C1 segment of cervical spinal cord (tissue), 14 donors: ENCODE data around the gene GPR68.

Source experiments
- DNase-seq, 14 donors: peaks; one replicate each; lab custom pipeline; 2025; lab: John Stamatoyannopoulos, UW

The GPR68 gene, protein sequence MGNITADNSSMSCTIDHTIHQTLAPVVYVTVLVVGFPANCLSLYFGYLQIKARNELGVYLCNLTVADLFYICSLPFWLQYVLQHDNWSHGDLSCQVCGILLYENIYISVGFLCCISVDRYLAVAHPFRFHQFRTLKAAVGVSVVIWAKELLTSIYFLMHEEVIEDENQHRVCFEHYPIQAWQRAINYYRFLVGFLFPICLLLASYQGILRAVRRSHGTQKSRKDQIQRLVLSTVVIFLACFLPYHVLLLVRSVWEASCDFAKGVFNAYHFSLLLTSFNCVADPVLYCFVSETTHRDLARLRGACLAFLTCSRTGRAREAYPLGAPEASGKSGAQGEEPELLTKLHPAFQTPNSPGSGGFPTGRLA

DNA sequence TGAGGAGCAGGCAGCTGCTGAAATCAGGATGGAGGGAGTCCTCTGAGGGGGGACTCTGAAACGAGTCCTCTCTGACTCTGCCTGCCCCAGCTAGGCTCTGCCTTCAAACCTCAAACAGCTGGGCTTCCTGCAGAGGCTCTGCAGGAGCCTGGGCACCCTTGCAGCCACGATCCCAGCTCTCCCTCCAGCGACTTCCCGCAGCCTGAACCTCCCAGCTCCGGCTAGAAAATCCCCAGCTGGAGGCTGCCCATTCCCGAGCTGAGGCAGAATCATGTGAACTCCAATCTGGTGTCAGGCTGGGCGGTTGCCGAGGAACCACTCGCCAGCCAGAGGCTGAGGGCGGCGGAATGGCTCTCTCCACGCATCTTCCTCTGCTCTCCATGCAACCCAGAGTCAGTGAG, at the start of gene GPR68:
TSS of gene GPR68 (minus strand) at position 204 of the 401 bp plus-strand sequence. CDS start 9,654 bp downstream, outside the sequence.
- peak in 11 of 14 donors; percentile 8 to 81 (median 41) for DNase-seq

GRCh38 chr14:91294153-91294552, 49.6 kb upstream of the GPR68 start:
- no peak for DNase-seq

GRCh38 chr14:91293281-91293680, 48.8 kb upstream of the GPR68 start:
- DNase-seq, result no peak

- DNase-seq, result no peak
These were observed 48.0 kb upstream of the GPR68 start for GRCh38 chr14:91292491-91292890.

- DNase-seq, result no peak
These were observed 47.4 kb upstream of the GPR68 start for GRCh38 chr14:91291786-91292405.

GRCh38 chr14:91290986-91291385, 46.5 kb upstream of the GPR68 start:
- no peak for DNase-seq

DNA sequence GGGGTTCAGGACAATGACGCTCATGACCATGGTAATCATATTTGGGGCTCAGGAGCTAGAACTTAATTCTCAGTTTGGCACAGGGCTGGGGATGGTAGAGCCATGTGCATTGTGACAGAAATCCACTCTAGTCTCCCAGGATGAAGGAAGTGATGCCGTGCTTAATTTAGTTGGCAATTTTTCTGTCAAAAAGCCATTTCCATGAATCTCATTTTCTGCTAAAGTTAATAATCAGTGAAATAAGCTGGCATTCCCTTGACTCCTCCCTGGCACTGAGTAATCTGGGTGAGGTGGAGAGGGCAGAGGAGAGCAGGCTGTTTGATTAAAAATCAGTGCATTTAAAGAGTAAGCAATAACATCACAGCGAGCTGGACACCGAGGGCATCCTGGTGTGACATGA, 45.0 kb upstream of the GPR68 start:
- no peak for DNase-seq

DNA sequence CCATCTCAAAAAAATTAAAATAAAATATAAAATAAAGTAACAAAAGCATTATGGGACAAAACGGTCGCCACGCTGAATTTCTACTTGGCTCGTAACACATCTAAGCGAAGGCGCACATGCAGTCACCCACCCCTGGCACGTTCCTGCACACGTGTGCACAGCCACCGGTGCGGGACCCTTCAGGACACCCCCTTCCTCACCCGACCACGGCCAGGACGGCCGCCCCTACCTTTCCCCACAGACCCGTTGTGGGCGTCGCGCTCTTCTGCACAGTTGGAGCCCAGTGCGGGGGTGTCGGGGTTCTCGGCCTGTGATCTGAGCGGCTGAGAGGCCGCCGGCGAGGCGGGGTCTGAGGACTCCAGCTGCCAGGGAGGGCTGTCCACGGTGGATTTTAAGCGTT, 44.4 kb upstream of the GPR68 start:
- DNase-seq, result no peak

GRCh38 chr14:91286530-91286937, 42.0 kb upstream of the GPR68 start:
- DNase-seq, result peak in 11 of 14 donors; percentile 14 to 67 (median 49)

GRCh38 chr14:91284791-91285548, 40.5 kb upstream of the GPR68 start:
- no peak for DNase-seq

DNA sequence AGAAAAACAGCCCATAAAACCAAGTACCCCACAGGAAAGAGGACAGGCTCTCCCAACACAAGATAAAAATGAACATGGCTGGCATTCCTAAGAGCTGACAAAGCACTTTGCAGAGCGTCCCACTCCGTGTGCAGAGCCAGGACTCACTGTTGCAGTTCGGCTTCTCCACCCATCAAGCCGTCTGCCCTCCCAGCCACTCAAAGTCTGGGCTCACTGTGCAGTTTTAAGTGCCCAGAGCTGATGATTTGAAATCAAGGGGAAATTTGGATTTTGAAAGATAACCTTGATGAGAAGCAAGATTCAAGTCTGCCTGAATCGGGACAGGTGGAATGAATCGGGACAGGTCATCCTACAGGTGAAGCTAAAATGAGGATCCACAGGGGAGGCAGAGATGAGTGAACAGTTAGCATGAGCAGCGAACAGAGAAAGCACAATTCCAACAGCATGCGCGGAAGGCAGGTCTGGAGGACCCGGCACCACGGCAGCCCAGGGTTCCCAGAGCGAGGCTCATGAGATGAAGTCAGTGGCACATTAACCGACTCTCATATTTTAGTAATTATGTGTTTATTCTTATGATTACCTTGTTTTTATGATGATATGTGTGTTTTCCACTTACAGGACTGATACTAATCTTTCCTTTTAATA, 39.8 kb upstream of the GPR68 start:
- no peak for DNase-seq

DNA sequence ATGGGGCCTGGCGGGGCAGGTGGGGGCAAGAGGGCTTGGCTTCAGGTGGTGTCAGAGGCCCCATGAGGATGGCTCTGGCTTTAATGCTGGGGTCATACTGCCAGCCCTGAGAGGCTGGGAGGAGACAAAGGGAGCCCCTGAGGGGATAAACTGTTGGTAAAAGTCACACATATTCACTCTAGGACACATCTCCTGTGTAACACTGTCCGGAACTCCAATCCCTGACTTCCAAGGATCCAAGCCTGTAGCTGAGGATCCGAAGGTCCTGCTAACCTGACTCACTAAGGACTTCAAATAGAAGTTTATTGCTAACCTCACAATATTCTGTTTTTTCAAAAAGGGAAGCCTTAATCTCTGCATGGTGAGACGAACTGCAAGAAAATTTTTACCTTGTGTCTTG, 39.2 kb upstream of the GPR68 start:
- DNase-seq, result no peak

DNA sequence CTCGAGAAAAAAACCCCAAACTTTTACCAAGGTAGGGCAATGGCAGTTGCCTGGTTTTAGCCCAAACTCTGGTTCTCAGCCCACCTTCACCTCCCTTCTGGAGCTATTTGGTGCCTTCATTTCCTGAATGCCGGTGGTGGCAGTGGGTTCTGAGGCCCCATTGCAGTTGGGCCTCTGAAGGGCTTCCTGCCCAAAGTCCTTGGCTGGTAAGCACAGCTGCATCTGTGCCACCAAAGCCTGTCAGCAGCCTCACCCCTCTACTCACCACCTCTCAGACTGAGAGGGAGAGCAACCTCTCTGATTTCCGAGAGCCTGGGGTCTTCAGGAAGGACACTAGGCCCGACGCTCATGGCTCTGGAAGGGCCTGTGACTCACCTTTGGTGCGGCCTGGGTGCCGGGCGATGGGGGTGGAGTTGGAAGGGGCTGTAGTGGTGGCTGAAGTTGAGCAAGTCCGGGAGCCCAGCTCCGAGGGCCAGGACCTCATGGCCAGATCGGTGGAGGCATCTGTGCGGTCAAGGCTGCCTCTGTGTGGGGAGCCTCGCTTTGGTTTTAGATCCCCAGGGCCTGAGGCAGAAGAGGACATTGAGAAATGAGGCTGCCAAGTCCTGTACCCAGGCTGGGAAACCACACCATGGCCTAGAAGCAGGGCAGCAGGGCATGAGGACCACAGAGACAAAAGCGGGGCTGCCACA, 38.6 kb upstream of the GPR68 start:
- DNase-seq, result no peak

- DNase-seq, result no peak
These were observed 36.8 kb upstream of the GPR68 start for GRCh38 chr14:91281346-91281745.

GRCh38 chr14:91280129-91280528, 35.6 kb upstream of the GPR68 start:
- DNase-seq, result no peak

DNA sequence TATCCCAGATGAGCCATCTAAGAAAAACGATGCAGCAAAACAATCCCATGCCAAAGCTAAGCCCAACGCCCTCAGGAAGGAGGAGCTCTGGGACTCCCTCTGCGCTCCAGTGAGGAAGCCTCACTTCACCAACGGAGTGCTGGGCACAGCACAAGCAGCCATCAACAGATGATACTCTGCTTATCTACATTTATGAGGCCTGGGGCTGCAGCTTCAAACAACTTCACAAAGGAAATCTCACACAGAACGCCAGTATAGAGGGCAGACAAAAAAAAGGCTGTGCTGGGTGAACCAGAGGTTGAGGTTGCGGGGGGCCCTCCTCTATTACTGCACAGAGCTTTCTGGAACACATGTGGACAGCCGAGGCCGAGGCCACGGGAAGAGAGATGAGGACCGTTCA, 34.9 kb upstream of the GPR68 start:
- DNase-seq, result no peak

GRCh38 chr14:91278383-91278715, 33.8 kb upstream of the GPR68 start:
- DNase-seq, result no peak

DNA sequence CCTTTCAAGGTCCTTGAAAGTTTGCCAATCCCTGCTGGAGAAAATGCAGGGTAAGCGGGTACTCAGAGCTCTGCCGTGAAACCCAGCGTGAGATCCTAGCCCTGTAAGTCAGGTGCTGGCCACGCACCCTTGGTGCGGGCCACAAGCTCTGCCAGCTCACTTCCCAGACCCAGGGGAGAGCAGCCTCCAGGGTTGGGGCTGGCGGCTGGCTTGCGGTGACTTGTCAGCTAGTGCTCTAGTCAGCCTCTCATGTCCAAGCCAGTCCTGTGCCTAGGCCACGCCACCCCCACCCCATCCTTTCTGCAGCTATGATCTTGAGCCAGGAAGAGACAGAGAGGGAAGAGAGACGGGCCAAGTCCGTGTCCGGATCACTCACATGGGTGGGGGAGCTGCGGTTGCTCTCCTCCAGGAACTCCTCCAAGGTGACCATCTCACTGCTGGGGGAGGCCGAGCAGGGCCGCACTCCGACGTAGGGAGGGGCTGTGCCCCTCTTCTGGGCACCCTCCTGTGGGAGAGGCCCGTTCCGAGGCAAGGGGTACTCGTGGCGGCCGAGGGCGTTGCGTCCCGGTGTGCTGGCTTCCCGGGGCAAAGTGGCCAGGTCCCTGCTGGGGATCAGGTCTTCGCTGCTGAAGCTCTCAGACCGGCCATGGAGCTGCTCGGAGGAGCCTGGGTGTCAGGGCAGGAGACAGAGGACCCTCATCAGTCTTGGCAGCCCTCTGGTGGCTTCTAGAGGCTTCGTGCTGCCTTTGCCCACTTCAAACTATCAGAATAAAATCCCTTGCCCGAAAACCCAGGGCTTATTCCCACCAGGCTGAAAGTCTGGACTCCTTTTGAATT, 33.3 kb upstream of the GPR68 start:
- DNase-seq, result peak in 2 of 14 donors; percentile 59 to 63

- no peak for DNase-seq
These were observed 30.3 kb upstream of the GPR68 start for GRCh38 chr14:91274796-91275195.

DNA sequence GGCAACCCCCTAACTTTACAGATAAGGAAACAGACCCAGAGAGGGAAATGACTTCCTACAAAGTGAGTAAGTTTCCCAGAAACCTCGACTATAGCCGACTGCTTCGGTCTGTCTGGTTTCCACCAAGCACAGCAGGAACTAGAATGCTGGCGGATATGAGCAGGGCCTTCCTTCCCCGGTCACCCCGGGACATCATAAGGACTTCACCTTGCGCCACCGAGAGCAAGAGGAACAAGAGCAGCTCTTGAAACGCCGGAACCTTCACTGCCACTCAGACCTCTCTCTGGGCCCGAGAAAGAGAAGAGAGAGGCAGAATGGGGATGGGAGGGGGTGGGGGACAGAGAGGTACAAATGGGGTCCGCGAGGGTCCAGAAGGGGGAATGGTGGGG, 29.4 kb upstream of the GPR68 start:
- DNase-seq, result no peak
